HG03354 (cell line): ENCODE measurements around the gene CMIP.
A peak's percentile ranks its signal among the peaks of the same experiment; 100 is the strongest.

Experiments
- ATAC-seq: cut with Tn5 transposase; IDR thresholded peaks from one replicate; pipeline ENCODE4 v1.9.1; 2021; ENCODE audit warnings: mild to moderate bottlenecking; ENCODE audit not compliant: unreplicated experiment, poor library complexity, severe bottlenecking

The CMIP gene

GRCh38 chr16:81488687-81489411 lies 44.2 kb downstream of the CMIP start:
- no peak for ATAC-seq

- ATAC-seq = no peak
Observed at GRCh38 chr16:81489547-81490267, 45.1 kb downstream of the CMIP start.

GRCh38 chr16:81491541-81492188 lies 47.1 kb downstream of the CMIP start:
- ATAC-seq = no peak

GRCh38 chr16:81492311-81492761 lies 47.7 kb downstream of the CMIP start:
- no peak for ATAC-seq

GRCh38 chr16:81492965-81493754 lies 48.6 kb downstream of the CMIP start:
- no peak for ATAC-seq

- no peak for ATAC-seq
Observed at GRCh38 chr16:81493755-81494433, 49.3 kb downstream of the CMIP start.

- ATAC-seq = no peak
Observed at GRCh38 chr16:81494434-81494806, 49.8 kb downstream of the CMIP start.

- ATAC-seq = no peak
Observed at GRCh38 chr16:81494888-81495287, 50.3 kb downstream of the CMIP start.

- no peak for ATAC-seq
Observed at GRCh38 chr16:81495321-81496234, 51.0 kb downstream of the CMIP start.

- no peak for ATAC-seq
Observed at GRCh38 chr16:81496321-81496720, 51.7 kb downstream of the CMIP start.

GRCh38 chr16:81496742-81497141 lies 52.1 kb downstream of the CMIP start:
- no peak for ATAC-seq

GRCh38 chr16:81497690-81498089 lies 53.1 kb downstream of the CMIP start:
- ATAC-seq = peak; percentile 37

- no peak for ATAC-seq
Observed at GRCh38 chr16:81498351-81498750, 53.7 kb downstream of the CMIP start.

- ATAC-seq = no peak
Observed at GRCh38 chr16:81499576-81500380, 55.2 kb downstream of the CMIP start.

GRCh38 chr16:81500833-81501521 lies 56.4 kb downstream of the CMIP start:
- ATAC-seq = no peak

GRCh38 chr16:81502396-81503070 lies 57.9 kb downstream of the CMIP start:
- ATAC-seq = no peak
